ENCODE measurements around the gene VHLL. TPM values are rescaled to one million over a fixed set of nuclear protein-coding genes. Genes with fewer than 3 reads are reported as not detected.

The VHLL gene
- total RNA-seq, 3 donors from 2014 or later (not counting 1 experiment from before 2014, with no cell fraction given): 0.42 TPM; not detected in 2

GRCh38 chr1:156262461-156263287, 36.4 kb downstream of the VHLL start:
- ATAC-seq (no peak), DNase-seq (no peak)
- Histone ChIP-seq H3K27ac (ENCODE audit: low read length) (no peak overlapping the region), H3K4me3 (ENCODE audit: low read length) (no peak overlapping the region), H3K4me1 (ENCODE audit: control insufficient read depth, insufficient read depth, low read length) (no peaks in the 10 kb centered on the region), H3K27me3 (ENCODE audit: control insufficient read depth, insufficient read depth, low read length) (no peaks in the 10 kb centered on the region), H3K9me3 (ENCODE audit: control insufficient read depth, insufficient read depth, low read length) (no peaks in the 10 kb centered on the region), H3K36me3 (ENCODE audit: control insufficient read depth, insufficient read depth, low read length) (peaks cover 79% of the 10 kb centered on the region)
- peak overlapping the region in 1 of 2 donors; percentile 44 for H3K27ac Mint-ChIP-seq
- H3K9me3 Mint-ChIP-seq: no peaks in the 10 kb centered on the region
- intact Hi-C loops (cut with micrococcal nuclease): no loop called here
- no peaks in the 10 kb centered on the region for H3K27me3 Mint-ChIP-seq (ENCODE audit: low read depth in 2 of 2)
- peaks cover 33% of the 10 kb centered on the region for H3K36me3 Mint-ChIP-seq
- no peak for TF ChIP-seq CTCF (IDR thresholded peaks at IDR 0.05)
- H3K4me3 Mint-ChIP-seq: no peak overlapping the region
- H3K4me1 Mint-ChIP-seq: peaks cover 7 to 12% of the 10 kb centered on the region in 2 donors
- 94% methylated on average over 9 of the region's 9 CpGs for WGBS (ENCODE audit: insufficient coverage)

- no peak overlapping the region for H3K4me3 ChIP-seq (ENCODE audit: low read length)
- Mint-ChIP-seq H3K4me3 (no peak overlapping the region), H3K27ac (peak overlapping the region in 1 of 2 donors; percentile 21), H3K36me3 (peaks cover 23% of the 10 kb centered on the region), H3K9me3 (no peaks in the 10 kb centered on the region), H3K4me1 (peaks cover 9 to 13% of the 10 kb centered on the region in 2 donors), H3K27me3 (ENCODE audit: low read depth in 2 of 2) (no peaks in the 10 kb centered on the region)
- H3K36me3 ChIP-seq (ENCODE audit: control insufficient read depth, insufficient read depth, low read length): peaks cover 74% of the 10 kb centered on the region
- H3K9me3 ChIP-seq (ENCODE audit: control insufficient read depth, insufficient read depth, low read length): no peaks in the 10 kb centered on the region
- H3K27me3 ChIP-seq (ENCODE audit: control insufficient read depth, insufficient read depth, low read length): no peaks in the 10 kb centered on the region
- H3K27ac ChIP-seq (ENCODE audit: low read length): no peak overlapping the region
- intact Hi-C loops (cut with micrococcal nuclease): no loop called here
- ATAC-seq: no peak
- no peak for DNase-seq
- H3K4me1 ChIP-seq (ENCODE audit: control insufficient read depth, insufficient read depth, low read length): no peaks in the 10 kb centered on the region
- 100% methylated on average over 2 of the region's 2 CpGs for WGBS (ENCODE audit: insufficient coverage)
- TF ChIP-seq CTCF (IDR thresholded peaks at IDR 0.05): no peak
Observed at GRCh38 chr1:156260896-156261295, 38.2 kb downstream of the VHLL start.

- Histone ChIP-seq H3K9me3 (ENCODE audit: control insufficient read depth, insufficient read depth, low read length) (no peaks in the 10 kb centered on the region), H3K4me3 (ENCODE audit: low read length) (no peak overlapping the region), H3K36me3 (ENCODE audit: control insufficient read depth, insufficient read depth, low read length) (peaks cover 68% of the 10 kb centered on the region), H3K4me1 (ENCODE audit: control insufficient read depth, insufficient read depth, low read length) (no peaks in the 10 kb centered on the region), H3K27me3 (ENCODE audit: control insufficient read depth, insufficient read depth, low read length) (no peaks in the 10 kb centered on the region), H3K27ac (ENCODE audit: low read length) (no peak overlapping the region)
- DNase-seq: no peak
- Mint-ChIP-seq H3K4me1 (peaks cover 7 to 9% of the 10 kb centered on the region in 2 donors), H3K4me3 (no peak overlapping the region), H3K9me3 (no peaks in the 10 kb centered on the region), H3K27ac (no peak overlapping the region), H3K36me3 (peaks cover 15% of the 10 kb centered on the region), H3K27me3 (ENCODE audit: low read depth in 2 of 2) (no peaks in the 10 kb centered on the region)
- WGBS (ENCODE audit: insufficient coverage): 100% methylated on average over 1 of the region's 3 CpGs
- intact Hi-C loops (cut with micrococcal nuclease): no loop called here
- ATAC-seq: no peak
- no peak for TF ChIP-seq CTCF (IDR thresholded peaks at IDR 0.05)
Observed at GRCh38 chr1:156259805-156260204, 39.3 kb downstream of the VHLL start.
